ENCODE results near the gene AP3S2.

AP3S2 gene

DNA sequence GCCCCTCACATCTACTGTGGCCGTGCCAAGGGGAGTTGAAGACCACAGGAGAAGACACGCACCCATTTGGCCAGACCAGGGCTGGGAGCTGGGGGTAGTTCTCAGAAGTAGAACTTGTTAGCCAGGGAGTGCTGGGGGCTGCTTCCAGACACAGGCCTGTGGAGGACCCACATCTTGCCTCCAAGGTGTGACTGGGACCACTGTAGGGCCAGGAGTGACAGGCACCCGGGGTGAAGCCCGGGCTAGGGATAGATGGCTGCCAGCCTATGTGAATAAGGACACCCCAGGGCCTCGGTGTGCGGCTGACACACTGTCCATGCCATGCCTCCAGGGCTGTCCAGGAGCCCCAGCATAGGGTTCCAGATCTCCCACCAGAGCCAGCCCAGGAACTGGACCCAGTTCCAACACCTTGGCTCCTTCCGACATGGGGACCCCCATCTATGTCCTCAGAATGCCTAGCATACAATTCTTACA lies 80.9 kb downstream of the AP3S2 start:
- no peak for DNase-seq

DNA sequence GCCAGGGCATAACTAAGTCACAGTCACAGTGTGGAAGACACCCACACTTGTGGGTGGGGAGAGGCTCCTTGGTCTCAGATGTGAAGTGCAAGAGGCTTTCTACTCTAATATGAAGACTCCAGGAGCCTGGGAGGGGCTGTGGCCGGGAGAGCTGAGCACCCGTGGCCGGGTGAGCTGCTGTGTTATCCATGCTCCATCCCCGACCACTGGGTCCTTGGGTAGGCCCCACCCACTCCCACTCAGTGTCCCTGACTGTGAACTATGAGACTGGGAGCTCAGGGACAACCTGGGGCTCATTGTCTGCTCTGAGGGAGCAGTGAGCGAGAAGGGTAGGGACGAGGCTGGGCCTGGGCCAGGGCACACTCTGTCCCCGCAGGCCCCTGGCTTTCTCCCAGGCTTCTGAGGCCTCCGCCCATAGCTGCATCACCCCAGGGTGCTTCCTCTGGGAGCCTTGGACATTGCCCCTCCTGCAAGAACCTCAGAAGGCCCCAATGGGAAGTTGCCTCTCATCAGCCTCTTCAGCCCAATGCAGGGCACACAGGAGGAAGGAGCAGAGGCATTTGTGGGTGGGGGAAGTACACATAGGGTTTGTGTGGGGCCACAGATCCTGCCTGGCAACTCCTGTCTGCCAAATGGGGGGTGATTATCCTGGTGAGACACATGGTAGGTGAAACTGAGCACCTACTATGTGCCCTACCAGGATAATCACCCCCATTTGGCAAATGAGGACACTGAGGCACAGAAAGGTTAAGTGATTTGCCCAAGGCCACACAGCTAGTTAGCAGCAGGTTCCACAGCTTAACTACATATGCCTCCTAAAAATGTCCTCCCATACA lies 81.6 kb downstream of the AP3S2 start:
- no peak for DNase-seq

DNA sequence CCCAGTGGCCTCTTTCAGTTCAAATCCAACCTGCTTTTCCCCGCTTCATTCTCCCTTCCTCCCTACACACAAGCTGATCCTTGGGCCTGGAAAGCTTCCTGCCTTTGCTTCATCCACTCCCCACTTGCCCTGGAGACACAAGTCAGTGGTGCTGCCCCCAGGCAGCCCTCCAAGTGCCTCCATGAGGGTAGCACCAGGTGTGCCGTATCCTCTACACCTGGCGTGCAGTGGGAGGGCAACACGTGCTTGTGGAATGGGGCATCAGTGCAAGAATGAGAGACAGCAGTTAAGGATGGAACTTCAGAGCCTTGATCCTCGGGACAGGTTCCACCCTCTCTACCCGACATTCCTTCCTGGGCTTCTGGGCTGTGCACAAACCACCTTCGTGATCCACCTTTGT lies 83.0 kb downstream of the AP3S2 start:
- DNase-seq, result no peak

DNA sequence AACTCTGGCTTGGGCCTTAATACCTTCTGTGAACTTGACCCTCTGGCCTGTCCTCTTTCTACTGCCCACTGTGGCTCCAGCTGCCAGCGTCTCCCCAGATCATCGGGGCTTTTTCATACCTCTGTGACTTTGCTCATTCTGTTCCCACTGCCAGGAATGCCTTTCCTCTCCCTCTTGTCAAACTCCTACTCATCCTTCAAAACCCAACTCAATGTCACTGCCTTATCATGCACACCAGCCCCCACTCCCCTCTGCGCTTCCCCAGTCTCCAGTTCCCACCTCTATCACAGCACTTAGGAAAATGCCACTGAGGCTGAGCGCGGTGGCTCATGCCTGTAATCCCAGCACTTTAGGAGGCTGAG lies 84.0 kb downstream of the AP3S2 start:
- no peak for DNase-seq

DNA sequence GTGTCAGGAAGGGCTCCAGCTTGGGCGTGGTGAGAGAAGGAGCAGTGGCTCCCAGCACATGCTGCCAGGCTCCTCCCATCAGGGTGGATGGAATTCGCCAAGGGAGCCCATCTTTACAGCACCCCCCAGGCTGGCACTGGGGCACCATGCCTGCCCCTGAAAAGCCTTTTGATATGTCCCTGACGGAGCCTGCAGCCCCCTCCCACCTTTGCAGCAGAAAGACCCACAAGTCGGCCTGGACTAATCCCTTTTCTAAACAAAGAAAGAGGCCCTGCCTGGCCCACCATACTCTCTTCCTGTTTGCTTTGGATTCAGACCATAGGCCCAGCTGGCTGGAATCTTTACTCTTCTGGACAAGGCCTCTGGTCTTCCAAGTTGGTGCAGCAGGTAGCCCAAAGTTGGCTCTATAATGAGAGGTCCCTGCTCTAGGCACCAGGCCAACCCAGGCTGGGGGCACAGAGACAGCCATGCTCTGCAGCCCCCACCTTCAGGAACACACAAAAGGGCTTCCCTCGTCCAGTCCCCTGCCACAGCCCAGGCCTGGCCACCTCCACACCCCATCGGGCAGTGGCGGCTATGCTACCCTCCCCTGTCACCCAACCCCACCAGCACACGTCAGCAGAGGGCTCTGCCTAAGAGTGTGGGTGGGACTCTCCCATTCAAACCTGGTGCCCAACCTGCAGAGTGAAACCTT lies 84.6 kb downstream of the AP3S2 start:
- no peak for DNase-seq

DNA sequence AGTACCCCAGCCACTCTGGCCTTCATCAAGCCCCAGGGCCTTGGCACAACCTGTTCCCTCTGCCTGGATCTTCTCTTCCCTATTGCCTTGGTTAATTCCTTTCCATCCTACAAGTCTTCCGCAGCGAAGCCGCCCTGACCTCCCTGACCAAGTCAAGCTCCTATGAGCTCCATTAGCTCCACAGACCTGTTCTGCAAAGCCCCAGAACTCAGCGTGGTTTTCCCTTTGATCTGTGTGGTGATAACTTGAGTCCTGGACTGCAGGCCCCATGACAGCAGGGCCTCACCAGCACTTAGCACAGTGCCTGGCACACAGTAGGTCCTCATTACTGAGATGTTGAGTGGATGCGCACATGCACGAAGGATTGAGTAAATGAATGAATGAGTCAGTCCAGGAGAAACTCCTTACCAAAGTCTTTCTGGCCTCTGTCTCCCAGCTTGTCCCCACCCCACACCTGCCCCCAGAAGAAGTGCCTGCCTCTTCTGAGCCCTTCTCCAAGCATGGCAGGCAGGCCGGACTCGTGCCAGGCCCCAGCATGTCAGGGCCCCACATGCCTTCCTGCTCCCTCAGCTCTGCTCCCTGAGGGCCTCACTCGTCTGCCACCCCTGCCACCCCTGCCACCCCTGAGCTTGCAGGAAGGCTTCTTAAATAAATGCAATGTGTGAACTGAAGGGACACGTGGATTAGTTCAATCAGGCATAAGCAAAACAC lies 85.5 kb downstream of the AP3S2 start:
- no peak for DNase-seq

DNA sequence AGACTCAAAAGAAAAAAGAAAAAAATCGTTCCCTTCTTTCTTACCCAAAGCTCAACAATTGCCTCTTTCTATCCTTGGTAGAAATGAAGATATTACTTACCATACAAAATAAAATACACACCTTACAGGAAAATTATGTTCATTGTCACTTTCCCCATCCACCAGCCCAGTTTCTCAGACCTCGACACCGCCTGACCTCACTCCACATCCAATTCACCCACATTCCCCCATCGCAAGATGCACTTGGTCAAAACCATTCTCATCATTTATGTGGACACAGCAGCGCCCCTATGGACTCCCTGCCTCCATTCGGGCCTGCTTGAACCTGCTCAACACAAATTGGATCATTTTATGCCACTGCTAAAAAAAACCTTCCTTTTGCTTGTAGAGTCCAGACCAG lies 86.1 kb downstream of the AP3S2 start:
- no peak for DNase-seq

DNA sequence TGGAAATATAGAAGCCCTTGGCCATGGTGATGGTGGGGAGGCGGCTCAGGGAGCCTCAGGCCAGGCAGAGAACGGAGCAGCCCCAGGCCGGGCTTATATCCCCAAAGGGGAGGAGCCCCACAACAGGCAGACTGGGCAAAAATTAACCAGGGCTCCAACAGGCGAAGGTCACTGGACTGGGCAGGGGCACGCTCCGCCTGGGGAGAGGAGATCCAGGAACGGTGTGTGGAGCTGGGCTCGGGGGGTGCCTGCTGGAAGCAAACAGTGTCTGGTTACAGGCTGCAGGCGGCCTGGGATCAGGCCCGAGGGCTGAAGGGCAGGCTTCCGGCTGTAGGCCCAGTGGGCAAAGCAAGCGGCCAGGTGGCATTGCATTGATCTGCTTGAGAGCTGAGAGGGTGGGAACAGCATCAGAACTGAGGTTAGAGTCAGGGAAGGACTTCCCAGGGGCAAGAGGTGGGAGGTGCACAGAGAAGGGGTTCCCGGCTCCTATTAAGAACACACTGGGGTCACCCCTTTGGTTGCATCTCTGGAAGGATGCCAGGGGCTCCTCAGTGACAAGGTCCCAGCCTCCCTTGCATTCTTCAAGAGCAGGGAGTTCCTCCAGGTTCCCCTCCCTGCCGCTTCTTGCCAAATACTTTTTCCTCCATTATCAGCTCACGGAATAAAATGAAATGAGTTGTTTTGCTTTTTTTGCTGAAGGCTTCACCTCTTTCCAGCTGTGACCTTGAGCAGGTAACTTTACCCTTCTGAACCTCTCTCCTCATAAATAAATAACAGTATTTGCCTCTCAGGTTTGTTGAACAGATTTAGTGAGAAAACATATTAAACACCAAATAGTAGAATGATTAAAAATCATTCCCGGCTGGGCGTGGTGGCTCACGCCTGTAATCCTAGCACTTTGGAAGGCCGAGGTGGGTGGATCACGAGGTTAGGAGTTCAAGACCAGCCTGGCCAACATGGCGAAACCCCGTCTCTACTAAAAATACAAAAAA lies 86.9 kb downstream of the AP3S2 start:
- DNase-seq, result no peak

DNA sequence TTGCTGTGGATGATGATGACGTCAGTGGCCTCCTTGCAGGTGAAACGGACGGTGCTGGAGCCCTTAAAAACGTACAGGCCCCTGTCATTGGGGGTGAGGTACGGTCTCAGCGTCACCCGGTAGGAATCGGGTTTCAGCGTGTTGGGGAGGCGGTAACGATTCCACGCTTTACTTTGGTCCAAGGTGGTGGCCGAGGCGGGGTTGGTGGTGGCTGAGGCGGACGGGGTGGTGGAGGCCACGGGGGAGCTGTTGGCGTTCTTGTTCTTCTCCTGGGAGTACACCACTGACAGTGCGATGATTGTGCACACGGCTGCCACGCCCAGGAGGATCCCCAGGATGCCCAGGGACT lies 87.6 kb downstream of the AP3S2 start:
- DNase-seq, result no peak

DNA sequence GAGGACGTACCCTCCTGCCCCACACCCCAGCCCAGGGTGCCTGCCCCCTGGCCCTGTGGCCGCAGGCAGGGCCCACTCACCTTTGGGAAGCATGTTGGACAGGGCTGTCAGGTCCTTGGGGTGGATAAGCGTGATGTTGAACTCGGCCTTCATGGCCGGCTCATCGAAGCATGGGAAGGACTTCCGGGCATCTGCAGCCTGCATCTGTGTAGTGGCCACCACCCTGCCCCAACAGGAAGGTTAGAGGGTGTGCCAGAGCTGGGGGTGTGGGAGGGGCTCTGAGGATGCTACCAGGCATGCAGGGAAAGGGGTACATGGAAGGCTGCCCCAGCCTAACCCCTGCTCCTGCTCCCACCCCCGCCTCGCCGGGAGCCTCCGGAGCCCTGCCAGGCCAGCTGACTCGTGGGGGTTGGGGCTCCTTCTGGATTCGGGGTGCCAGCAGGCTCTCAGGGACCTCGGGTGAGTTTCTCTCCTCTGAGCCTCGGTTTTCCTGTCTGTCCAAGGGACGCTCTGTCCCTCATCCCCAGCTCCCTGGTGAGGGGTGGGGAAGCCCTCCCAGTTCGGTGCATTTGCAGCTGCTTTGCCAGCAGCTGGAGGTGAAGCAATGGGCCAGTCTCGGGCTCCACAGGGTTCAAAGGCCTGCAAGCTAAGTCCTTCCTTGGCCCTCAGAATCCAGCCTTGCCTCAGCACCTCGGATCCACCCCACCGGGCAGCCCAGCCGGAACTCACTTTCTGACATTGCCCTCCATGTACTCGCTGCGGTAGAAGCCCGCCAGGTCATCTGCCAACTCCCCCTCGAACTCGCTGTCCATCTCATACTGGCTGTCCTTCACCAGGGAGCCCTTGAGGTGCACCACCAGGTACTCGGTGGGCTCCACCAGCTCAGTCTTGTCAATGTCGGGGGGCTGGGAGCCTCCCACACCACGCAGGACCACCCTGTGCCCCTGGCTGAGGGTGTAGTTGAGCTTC lies 88.3 kb downstream of the AP3S2 start:
- no peak for DNase-seq

DNA sequence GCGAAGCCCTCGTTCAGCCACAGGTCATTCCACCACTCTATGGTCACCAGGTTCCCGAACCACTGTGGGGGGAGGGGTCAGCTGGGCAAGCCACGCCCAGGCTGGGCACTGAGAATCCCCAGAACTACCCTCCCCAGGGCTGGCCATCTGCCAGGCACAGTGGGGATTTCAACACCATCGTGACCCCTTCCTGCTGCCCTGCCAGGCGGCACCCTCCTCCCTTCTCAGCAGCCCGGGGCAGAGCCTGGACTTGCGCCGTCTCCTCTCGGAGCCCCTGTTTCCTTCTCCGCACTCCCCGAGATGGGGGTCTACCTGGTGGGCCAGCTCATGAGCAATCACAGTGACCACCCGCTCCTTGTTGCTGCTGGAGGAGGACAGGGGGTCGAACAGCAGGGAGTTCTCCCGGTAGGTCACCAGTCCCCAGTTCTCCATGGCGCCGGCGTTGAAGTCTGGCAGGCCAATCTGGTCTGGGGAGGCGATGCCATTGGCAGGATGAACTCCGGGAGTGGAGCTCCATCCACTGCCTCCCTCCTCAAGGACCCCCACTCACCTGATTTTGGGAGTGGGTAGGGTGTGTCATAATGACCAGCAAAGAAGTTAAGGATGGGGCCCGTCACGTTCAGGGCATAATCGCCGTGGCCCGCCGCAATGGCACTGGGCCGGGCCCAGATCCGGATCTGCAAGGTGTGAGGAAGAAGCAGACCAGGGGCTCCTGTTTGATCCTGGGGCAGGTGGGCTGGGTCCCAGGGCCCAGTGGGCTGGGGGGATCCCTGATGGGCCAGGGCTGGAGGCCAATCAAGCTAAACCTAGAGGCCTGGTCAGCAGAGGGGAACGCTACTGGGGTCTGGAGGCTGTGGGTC lies 89.6 kb downstream of the AP3S2 start:
- no peak for DNase-seq

DNA sequence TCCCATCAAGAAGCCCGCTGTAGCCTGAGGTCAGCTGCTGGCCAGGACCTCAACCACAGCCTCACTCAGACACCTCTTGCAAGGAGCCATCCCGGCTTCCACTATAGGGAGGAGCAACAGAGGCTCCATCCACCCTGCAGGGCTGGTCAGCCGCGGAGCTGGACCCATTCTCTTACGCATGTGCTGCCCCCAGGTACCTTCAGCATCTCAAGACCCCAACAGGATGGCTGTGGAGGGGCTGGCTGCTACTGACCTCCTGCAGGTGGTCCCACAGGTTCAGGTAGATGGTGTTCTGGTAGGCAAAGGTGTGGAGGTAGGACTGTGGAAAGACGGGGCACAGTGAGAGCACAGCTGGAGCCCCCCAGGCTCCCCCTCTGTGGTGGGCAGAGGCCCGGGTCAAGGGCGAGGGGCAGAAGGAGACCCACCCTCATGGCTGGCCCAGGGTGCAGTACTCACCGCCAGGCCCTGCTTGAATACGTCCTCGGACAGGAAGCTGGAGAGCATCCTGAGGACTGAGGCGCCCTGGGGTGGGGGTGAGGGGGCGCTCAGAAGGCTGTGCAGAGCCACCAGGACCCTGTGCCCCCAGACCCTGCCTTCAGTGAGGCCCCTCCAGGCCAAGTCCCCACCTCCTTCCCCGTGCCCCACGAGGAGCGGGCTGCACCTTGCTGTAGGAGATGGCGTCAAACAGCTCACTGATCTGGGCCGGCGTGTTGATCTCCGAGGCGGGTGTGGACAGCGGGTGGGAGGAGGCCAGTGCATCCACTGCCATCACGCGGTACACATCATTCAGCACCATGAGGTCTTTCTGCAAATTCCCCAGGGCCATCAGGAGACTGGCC lies 90.6 kb downstream of the AP3S2 start:
- DNase-seq, result no peak

DNA sequence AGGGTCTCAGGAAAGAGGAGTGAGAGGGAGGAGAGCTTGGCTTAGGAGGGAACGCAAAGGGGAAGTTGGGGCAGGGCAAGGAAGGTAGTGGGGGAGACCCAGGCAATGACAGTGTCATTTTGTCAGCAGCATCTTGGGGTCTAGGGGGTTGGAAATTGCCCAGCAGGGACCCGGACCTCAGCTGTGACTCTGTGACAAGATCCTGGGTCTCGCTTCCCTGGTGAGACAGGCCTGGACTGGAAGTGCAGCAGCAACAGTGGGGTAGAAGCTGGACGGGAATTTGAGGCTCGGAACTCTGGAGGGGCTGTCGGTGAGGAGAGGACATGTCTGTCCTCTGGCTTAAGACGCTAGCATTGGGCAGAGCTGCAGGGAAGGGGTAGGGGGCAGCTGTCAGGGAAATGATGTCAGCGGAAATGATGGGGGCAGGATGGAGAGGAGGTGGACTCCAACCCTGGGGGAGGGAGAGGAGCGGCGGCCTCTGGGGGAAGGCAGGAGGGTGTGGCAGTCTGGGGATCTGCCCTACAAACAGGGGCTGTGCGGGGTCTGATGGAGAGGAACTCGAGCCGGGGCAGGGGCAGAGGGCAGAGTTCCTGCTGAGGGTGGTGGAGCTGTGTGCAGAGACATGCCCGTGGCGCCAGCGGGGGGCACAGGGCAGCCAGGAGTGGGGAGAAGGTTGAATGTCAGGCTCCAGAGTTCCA lies 91.4 kb downstream of the AP3S2 start:
- DNase-seq, result no peak

DNA sequence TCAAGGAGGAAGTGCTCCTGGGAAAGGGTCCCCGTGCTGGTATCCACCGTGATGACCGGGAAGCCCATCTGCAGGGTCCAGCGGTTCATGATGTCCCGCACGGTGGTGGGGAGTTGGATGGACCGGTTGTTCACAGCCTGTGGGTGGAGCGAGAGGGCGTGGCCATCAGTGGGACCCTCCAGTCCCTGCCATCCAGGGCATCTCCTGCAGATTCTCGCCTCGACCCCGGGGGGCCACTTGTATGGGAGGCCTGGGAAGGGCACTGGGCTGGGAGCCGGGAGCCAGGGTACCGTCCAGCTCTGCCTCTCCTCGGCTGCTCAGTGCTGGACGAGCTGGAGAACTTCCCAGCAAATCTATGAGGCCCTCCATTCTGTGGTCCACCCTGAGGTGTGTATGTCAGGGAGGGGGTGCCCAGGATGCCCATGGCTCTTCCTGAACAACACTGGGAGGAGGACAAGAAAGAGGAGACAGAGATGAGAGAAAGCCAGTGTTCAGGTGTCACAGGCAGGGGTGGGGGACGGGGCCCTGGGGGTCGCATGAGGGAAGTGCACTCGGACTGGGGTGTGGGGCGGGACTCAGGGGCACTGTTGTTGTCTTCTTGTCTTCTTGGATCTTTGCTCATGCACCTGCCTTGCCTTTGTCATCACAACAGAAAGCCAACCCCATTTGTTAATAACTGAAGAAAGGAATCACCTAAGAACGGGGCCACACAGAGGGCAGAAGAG lies 92.2 kb downstream of the AP3S2 start:
- DNase-seq, result no peak

DNA sequence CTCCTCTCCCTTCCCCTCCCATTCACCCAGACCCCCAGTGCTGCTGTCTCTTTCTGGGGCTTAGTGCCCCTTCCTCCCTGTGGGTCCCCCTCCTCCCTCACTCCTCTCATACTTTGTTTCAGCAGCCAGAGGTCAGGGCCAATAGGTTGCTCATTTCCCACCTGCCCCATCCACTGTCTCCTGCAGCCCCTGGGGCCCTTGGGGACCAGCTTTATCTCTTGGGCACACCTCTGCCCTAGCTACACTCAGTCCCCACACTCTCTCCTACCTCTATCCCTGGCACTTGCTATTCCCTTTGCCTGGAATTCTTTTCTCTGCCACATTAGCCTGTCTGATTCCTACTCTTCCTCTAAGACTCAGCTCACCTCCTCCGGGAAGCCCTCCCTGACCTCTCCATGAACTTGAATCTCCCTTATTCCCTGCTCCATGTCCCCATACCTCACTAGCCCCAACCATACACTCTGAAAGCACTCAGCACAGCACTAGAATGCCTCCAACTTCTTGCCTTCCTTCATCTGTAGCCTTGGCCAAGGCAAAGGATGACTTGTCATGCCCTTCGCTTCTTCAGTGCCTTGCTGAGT lies 93.8 kb downstream of the AP3S2 start:
- no peak for DNase-seq

DNA sequence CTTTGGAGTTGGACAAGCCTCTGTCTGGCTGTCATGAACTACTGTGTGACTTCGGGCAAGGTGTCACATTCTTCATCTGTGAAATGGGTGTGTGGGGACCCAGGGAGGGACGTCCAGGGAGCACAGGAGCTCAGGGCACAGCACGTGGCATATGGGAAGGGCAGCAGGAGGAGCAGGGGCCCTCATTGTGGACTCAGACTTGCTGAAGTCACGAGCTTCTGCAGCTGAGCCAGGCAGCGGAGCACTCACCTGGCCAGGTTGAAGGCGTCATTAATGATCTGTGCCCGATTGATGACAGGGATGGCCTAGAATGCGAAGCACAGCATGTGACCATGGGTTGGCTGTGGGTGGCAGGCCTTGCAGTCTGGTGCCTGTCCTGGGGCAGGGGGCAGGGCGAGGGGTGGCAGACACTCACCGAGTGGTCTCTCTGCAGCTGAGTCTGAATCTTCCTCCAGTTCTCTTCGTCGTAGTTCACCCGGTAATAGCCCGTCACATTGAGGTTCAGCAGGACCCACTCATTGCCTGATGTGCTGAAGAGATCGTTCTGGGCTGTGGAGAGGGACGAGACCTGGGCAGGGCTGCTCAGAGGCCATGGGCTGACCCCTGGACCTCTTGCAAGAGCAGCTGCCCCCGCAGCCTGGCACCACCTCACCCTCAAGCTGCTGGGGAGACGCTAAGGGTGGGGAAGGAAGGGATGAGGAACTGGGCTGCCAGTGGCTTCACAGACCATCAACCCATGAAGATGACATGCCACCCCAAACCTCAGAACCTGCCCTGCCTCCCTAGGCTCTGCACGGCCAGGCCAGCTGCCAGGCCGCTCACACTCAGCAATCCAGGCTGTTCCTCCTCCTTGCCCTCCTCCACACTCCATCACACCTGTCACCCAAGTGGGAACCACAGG lies 94.5 kb downstream of the AP3S2 start:
- DNase-seq, result no peak

All from NCI-H774 (cell line).